GM21737 (cell line): ENCODE measurements around the gene VASN.
"Not testable (repeated sequence)": the region's sequence is repeated elsewhere in the genome, so short reads cannot be mapped to it uniquely, and the experiment has no call there.

ENCODE experiments used
- ATAC-seq: cut with Tn5 transposase; IDR thresholded peaks from one replicate; pipeline ENCODE4 v1.9.1; 2021; ENCODE audit warnings: mild to moderate bottlenecking, moderate library complexity; ENCODE audit not compliant: unreplicated experiment

The VASN gene

DNA sequence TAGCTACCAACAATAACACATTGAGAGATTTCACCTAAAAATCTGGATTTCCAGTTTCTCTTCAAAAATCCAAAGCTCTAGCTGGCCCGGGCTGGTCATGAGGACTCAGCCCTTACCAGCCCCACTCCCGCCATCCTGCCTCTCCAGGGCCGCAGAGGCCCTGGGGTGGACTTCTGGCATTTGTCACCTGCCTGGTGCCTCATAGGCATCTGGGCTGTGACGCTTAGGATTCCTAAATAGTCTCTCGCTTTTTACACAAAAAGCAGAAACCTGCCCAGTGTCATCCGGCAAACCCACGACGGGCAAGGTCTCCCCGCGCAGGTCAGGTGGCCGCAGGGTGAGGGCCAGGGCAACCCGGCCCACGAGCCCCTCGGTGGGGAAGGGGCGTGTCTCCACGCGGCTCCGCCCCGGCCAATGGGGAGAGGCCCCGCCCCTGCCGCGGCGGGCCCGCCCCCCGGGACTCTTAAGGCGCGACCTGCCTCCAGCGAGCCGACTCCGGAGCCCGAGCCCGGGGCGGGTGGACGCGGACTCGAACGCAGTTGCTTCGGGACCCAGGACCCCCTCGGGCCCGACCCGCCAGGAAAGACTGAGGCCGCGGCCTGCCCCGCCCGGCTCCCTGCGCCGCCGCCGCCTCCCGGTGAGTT lies at the start of gene VASN:
VASN (plus strand) TSS at position 492 of the 644 bp plus-strand sequence. CDS start 9,030 bp downstream, outside the sequence.
- peak; percentile 51 for ATAC-seq

DNA sequence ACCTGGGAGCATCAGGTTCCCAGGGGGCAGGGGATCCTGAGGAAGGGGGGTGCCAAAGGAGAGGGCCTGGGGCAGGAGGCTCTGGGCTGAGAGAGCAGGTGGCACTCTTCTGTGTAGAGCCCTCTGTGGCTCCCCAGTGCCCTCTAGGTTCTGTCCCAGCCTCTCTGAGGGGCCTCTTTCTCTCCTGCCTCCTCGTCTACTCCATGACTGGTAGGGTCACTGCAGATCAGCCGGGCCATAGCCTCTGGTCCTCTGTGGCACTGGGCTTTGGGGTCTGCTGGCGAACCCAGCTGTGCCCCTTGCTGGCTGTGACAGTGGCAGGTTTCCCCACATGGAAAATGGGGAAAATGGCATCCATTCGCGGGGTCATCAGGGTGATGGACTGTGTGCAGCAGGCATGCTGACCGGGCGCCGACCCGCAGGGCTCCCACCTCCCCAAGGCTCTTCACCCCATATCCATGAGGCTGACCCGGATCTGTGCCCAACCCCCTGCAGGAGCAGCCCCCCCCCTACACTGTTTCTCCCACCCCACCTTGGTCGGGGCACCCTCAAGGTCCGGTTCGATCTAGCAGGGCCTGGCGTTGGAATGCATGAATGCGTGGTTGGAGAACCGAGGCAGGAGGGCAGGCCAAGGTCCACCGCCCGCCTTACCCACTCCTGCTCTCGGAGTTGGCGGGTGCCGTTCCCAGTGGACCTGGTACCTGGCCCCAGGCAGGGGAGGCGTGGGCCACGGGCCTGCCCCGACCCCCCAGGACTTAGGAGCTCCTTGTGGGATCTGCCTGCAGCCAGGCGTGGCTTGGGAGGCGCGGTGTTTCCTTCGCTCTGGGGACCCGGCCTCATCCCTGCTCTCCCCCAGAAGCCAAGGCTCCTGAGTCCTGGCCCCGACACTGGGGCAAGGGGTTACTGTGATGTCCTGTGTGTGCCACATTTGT lies 49.3 kb upstream of the VASN start:
- no peak for ATAC-seq

DNA sequence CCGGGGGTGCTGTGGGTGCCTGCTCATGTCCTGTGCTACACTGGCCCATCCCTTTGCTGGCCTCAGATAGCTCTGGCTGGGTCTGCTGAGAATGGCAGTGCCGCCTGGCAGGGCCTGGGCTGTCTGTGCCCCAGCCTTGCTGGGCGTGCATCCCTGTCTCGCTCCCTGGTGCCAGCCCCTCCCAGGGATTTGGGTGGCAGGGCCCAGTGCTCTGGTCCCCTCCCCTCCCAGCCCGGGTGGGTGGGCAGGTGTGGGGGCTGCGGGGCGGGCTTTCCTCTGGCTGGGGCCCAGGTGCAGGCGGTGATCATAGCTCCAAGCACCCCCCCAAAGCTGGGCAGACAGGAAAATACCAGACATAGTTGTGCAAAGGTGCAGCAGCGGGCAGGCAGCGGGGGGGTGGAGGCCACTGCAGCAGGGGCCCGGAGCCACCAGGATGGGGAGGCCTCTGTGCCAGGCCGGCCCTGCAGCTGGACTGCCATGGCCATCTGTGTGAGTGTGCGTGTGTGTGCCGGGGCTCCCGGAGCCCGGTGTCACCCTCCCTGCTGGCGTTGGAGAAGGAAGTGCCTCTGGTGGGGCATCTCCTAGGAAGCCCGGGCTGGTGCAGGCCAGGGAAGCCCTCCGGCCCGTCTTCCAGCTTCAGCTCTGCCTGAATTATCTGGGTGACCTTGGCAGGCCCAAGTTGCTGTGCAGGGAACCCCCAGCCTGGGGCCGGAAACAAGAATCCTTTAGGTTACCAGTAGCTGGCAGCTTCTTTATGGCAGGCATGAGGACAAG lies 48.4 kb upstream of the VASN start:
- ATAC-seq = no peak

DNA sequence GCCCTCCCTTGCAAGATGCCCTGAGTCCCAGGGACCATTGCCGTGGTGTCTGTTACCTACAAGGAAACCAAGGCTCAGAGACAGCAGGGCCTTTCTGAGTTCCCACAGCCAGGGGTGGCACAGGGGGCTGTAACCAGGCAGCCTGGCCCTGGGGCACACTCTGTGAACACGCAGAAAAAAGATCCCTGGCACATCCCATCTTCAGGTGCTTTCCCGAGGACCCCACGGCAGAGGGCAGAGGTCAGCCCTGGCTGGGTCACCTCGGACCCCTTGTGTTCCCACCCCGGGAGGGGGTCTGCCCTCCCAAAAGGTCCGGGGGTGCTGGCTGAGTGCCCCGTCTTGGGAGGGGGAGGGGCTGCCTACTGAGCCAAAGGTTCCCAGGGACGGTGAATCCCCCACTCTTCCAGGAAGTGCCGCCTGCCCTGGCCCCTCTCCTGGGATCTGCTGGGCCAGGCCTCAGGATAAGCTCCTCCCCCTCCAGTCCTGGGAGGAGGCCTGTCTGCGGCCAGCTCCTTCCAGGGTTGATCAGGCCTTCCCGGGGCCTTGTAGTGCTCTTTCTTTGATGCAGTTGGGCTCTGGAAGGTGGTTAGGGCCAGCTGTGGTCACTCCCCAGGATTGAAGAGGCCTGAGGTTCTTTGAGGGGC lies 47.7 kb upstream of the VASN start:
- ATAC-seq = no peak

DNA sequence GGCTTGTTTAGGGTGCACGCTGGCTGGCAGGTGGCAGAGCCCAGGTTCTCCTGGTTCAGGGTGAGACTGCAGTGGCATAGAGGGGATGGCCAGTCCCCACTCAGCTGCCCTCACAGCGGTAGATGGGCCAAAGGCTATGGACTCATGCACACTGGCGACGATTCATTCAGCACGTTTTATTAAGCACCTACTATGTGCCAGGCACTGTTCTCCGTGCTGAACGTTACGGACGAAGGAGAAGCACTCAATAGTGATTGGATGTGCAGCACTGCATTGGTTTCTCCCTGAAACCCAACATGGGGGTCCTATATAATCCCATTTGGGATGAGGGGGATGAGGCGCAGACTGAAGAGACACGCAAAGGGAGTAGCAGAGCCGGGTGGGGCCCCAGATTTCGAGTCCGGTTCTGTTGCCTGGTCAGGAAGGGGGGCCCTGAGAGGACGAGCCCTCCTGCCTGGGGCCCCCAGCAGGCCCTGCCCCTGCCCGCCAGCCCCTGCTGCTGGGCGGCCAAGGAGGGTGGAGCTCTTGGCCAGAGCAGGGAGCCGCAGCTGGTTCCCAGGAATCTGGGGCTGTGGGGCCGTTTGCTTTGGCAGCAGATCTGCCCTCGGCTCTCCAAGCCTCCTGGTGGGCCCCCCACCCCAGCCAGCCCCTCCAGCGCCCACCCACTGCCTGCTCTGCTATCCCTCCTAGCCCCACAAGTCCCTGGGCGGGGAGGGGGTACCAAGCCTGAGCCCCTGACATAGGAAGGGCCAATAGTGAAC lies 47.0 kb upstream of the VASN start:
- ATAC-seq = no peak

DNA sequence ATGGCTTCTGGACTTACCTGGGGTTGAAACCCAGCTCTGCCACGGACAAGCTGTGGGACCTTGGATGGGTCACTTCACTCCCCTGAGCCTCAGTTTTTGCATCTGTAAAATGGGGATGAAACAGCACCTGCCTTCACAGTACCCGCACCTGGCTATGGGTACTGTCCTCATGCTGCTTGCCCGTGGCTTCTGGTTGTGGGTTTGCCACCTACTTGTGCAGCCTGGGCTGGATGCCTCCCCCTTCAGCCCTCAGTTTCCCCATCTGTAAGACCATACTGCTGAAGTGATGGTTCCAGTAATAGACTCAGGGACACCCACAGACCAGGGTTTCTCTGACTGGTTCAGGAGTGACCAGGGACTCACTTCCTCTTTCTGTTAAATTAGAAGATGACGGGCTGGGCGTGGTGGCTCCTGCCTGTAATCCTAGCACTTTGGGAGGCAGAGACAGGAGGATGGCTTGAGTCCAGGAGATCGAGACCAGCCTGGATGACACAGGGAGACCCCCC lies 46.3 kb upstream of the VASN start:
- ATAC-seq = no peak

DNA sequence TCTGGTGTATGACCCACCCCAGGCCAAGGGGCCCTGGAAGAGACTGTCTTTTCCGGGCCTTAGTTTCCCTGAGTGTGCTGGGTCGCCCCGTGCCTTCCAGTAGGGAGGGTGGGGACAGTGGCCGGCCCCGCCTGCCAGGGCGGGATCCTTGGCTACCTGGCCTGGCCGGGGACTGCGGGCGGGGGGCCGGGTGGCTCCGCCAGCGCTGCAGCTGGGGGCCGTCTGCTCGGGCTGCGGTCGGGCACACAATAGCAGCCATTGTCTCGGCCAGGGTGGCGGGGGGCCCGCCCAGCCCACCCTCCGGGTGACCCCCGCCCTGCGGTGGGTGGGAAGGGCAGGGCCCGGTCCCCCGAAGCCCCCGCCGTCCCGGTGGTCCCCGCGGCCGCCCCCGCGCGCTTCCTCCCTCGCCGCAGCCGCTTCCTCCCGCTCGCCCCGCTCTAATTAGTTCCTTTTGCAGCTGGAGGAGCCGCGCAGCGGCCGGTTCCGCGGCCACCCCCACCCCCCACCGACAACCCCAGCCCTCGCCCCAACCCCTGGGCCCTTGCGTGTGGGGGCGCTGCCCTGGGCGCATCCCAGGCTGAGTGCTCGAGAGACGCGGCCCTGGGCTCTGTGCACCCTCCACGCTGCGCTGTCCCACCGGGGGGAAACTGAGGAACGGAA lies 44.1 kb upstream of the VASN start:
- ATAC-seq = no peak

DNA sequence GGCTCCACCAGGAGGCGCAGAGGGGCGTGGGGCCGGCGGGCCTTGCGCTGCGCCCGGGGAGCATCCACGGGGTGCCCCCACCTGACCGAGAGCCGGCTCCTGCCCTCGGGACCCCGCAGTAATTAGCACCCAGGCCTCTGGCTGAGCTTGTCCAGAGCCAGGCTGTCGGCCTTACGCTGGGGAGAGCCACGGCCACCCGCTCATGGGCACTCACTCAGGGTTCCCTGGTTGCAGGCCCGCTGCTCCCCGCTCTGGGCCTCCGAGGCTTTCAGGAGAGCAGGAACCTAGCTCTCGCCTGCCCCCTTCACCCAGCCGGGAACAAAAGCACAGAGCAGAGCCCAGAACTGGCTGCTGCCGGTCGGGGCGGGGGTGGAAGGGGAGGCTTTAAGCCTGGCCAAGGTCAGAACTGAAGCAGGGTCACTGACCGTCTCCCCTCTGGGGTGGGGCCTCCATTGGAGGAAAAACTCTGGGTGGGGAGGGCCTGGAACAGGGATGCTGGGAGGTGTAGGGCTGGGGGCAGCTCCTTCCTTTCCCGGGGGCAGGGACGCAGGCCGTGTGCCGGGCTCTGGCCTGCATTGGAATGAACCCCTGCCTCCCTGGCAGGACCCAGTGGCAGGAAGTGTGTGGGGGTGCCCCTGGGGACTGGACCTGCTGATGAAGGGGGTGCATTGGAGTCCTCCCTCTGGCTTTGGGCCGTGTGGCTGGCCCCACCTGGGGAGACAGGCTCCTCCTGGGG lies 43.4 kb upstream of the VASN start:
- no peak for ATAC-seq

DNA sequence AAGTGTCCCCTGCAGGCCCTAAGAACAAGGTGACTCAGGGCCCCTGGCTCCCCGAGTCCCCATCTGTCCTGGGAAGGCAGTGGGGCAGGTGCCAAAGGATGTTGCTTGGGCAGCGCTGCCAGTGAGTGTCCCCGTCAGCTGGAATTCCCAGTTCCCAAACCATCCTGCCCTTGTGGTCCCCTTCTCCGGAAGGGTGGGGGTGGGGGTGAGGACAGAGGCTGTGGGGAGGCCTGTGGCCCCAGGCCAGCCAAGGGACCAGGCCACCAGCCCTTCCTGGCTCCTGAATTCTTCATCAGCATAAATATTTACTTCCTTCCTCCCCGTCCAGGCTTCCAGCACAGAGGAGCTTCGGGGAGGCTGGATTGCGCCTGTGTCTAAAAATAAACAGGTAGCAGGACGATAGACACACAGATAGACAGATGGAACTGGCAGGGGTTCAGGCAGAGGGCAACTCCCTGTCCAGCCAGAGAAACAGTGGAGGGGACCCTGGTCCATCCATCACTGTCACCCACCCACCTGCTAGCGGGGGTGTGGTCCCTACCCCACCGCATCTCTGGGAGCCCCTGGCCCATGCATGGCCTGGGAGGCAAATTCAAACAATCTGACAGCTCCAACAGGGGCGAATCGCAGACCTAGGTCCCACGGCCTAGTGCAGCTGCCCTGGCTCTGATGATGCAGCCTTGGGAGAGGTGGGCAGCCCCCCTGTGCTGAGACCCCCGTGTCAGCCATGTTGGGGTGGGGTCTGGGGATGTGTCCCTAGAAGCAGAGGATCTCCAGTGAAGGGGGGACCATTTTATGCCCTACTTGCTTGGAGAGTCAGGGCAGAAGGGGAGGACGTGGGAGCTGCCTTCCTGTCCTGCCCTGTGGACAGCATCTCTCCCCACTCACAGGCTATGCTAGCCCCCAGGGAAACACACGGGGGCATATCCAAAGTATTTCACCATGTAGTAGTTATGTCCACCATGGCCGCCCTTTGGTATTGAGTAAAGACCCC lies 42.6 kb upstream of the VASN start:
- no peak for ATAC-seq

DNA sequence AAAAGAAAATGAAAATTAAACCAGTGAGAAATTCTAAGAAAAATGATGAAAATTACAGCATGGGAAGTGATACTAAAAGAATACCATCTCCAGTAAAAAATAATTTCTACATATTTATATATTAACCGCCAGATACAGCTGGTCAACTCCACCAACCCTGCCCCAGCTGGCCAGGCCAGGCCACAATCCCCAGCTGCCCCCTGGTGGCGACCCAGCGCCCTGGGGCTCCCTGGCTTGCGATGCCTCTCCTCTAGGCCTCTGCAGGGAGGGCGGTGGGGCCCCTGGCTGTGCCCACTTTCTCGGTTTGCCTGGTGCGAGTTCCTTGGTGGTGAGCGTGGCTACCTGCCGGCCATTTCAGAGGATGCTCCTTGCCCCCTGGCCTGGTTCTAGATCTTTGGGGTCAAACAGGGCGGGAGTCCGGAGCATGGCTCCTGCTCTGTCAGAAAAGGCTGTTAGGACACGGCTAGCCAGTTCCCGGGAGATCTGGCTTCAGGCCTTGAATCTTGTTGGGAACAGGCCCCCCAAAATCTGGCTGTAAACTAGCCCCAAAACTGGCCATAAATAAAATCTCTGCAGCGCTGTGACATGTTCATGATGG lies 41.3 kb upstream of the VASN start:
- ATAC-seq = no peak

DNA sequence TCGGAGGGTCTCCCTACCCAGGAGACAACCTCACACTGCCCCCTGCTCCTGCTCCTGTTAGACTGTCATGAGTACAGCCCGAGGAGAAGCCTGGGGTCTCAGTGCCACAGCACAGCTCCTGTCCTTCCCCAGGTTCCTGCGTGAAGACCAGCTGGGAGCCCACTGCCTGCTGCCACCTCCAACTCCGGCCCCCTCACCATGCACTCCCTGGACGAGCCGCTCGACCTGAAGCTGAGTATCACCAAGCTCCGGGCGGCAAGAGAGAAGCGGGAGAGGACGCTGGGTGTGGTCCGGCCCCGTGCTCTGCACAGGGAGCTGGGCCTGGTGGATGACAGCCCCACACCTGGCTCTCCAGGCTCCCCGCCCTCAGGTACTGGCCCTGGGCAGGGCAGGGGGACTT lies 39.6 kb upstream of the VASN start:
- no peak for ATAC-seq

DNA sequence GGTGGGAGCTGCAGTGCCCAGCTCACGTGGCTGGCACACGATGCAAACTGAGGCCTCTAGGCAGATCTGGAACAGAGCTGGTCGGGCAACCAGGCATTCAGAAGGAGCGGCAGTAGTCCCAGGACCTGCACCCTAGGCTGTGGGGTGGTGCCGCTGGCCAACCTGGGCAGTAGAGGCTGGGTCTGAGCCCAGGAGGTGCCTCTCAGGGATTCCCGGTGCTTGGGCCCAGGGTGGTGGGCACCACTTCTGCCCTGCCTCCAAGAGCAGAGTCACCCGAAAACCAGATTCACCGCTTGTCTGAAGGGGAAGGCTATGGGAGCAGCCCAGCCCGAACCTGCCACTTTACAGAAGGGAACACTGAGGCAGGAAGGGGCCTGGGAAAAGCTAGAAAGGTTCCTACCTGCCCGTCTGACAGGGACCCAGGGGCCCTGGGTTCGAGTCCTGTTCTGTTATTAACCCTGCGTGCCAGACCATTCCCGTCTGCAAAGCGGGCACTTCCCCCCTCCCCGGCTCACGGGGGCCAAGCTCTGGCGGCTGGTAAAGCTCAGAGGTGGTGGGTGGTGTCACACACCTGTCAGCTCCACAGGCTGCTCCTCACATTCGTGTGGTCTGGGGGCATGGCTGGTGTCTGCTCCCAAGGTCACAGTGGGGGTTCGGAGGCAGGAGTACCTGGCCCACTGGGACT lies 38.9 kb upstream of the VASN start:
- no peak for ATAC-seq

DNA sequence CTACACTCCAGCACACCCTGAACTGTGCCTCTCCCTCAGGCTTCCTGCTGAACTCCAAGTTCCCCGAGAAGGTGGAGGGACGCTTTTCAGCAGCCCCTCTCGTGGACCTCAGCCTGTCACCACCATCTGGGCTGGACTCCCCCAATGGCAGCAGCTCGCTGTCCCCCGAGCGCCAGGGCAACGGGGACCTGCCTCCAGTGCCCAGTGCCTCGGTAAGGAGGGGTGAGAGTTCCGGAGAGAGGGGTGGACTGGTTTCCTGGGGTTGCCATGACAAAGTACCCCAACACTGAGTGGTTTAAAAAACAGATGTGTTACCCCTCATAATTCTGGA lies 38.4 kb upstream of the VASN start:
- no peak for ATAC-seq

DNA sequence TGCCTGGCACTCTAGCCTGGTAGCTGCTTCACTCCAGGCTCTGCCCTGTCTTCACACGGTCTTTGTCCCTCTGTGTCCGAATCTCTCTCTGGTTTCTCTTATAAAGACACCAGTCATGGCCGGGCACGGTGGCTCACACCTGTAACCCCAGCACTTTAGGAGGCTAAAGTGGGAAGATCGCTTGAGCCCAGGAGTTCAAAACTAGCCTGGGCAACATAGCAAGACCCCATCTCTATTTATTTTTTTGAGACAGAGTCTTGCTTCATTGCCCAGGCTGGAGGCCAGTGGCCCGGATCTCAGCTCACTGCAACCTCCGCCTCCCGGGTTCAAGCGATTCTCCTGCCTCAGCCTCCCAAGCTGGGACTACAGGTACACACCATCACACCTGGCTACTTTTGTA lies 37.9 kb upstream of the VASN start:
- not testable (repeated sequence) for ATAC-seq

DNA sequence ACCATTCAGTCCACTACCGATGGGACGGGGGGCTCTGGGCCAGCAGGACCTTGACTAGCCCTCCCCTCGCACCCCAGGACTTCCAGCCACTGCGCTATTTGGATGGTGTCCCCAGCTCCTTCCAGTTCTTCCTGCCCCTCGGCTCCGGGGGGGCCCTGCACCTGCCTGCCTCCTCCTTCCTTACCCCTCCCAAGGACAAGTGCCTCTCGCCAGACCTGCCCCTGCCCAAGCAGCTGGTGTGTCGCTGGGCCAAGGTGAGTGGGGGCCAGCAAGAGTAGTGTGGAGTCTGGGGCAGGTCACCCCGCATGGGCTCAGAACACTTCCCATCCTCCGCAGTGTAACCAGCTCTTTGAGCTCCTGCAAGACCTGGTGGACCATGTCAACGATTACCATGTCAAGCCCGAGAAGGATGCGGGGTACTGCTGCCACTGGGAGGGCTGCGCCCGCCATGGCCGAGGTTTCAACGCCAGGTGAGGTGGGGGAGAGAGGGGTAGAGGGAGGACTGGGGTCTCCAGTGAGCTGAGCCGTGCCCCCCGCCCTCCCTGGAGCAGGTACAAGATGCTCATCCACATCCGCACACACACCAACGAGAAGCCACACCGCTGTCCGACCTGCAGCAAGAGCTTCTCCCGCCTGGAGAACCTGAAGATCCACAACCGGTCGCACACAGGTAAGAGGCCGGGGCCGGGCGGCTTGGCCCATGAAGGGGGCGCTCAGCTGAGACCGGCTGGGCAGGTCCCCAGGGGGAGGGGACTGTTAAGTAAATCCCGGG lies 36.7 kb upstream of the VASN start:
- no peak for ATAC-seq
